NCI-H2171 treated with DMSO at 0.1 percent for 48 hours (cell line): ENCODE measurements around the gene FMR1.

ENCODE experiments used
- DNase-seq: peaks from one replicate; lab custom pipeline; 2025; lab: John Stamatoyannopoulos, UW

Gene FMR1

DNA sequence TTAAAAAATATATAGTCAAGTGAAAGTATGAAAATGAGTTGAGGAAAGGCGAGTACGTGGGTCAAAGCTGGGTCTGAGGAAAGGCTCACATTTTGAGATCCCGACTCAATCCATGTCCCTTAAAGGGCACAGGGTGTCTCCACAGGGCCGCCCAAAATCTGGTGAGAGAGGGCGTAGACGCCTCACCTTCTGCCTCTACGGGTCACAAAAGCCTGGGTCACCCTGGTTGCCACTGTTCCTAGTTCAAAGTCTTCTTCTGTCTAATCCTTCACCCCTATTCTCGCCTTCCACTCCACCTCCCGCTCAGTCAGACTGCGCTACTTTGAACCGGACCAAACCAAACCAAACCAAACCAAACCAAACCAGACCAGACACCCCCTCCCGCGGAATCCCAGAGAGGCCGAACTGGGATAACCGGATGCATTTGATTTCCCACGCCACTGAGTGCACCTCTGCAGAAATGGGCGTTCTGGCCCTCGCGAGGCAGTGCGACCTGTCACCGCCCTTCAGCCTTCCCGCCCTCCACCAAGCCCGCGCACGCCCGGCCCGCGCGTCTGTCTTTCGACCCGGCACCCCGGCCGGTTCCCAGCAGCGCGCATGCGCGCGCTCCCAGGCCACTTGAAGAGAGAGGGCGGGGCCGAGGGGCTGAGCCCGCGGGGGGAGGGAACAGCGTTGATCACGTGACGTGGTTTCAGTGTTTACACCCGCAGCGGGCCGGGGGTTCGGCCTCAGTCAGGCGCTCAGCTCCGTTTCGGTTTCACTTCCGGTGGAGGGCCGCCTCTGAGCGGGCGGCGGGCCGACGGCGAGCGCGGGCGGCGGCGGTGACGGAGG lies at the start of gene FMR1:
Gene FMR1, plus strand, starts transcription at position 728 of the 831 bp plus-strand sequence. CDS start 261 bp downstream, outside the sequence.
- DNase-seq = peak; percentile 89

DNA sequence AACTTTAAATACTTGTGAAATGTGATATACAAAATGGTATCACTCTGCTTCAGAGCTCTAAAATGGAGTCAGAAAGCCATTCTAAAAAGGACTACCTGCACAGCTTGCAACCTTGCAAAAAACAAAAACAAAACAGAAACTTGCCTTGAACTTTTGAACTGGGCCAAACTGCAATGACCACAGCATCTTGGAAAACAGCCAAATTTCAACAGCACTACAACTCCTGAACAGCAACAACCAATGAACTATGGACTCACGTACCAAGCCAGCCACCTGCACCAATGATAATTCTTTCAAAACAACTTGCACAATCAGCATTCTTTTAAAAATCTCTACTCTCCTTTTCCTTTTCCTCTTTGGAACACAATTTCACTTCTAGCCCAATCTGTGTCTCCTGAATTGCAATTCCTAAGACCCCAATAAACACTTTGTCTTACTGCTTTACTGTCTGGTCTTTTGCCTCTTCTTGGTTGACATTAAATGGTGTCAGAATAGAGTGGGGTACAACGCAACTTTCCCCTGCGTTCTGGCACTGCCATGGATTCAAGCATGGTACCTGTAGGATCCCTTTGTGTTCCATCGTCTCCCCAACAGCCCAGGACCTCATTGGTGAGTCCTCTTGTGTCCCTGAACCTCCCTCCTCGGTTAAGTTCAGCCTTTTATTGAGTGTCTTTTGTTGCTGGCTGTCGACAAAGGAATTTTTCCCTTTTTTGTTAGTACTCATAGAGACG lies 35.7 kb upstream of the FMR1 start:
- no peak for DNase-seq

DNA sequence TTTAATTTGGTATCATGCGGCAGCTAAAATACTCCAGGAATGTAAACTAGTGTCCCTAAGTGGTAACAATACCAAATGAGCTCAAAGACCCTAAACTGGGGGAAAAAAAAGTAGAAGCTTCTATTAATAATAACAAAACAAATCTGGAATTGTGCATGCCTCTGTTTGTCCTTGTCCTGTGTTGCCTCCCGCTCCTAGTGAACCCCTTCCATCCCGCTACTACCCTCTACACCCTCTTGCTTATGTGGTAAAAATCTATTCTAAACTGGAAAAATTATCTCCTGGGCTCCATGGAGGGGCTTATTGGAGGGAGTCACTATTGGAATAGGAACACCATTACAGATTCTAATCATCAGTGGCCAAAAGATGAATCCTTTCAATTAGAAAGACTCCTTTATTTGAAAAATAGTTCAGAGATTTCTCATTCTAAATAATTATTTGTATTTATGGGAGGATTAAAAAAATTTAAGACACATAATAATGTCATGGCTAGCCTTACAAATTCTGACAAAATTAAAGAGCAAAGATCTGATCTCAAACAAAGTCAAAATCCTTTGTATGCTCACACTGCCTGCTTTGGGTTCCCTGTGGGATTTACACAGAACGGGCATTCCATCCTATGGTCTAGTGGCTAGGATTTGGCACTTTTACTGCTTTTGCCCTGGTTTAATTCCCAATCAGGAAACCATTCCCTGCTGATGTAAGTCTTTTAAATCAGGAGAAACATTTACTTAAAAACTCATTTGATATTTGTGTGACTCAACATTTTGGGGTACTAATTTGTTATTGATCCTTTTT lies 34.7 kb upstream of the FMR1 start:
- no peak for DNase-seq

DNA sequence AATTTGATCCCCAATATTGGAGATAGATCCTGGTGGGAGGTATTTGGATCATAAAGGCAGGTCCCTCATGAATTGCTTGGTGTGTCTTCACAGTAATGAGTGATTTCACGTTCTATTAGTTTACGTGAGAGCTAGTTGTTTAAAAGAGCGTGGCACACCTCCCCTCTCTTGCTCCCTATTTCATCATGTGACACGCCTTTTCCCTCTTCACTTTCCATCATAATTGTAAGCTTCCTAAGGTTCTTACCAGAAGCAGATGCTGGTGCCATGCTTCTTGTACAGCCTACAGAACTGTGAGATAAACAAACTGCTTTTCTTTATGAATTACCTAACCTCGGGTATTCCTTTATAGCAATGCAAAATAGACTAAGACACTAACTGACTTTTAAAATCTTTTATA lies 34.0 kb upstream of the FMR1 start:
- no peak for DNase-seq

DNA sequence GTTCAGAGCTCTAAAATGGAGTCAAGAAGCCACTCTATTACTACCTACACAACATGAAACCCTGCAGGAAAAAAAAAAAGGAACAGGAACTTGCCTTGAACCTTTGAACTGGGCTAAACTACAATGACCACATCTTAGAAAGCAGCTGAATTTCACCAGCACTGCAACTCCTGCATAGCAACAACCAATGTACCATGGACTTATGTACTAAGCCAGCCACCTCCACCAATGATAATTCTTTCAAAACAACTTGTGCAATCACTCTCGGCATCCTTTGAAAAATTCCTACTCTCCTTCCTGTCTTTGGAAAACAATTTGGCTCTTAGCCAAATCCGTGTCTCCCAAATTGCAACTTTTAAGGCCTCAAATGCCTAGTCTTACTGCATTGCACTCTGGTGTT lies 26.8 kb upstream of the FMR1 start:
- DNase-seq = no peak

DNA sequence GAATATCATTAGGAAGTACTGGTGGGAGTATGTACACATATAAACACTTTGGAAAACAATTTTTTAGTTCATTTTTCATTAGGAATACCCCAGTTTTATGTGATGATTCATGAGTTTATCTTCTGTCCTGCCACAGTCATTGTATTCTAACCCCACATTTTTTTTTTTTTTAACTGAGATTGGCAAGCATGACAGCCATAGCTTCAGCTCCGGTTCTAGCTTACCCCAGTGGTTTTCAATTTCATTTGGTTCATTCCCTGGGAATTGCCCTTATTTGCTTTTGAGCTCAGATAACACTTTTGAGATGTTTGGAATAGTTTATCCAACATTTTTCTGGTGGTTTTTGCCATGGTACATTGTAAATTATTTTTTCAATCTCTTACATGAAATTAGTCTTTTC lies 21.0 kb upstream of the FMR1 start:
- DNase-seq = no peak

DNA sequence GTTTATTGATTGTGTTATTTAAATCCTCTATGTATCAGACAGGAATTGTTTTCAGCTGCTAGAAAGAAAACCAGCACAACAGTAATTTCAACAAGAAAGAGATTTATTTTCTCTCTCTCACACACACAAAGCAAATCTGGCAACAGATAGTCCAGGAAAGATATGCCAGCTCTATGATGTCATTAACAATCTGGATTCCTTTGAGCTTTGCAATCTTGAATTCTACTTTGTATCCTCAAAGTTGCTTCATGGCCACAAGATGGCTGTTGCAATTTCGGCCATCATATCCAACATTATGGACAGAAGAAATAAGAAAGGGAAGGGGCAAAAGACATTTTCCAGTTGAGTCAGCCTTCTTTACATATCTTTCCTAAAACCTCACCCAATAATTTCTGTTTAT lies 19.8 kb upstream of the FMR1 start:
- no peak for DNase-seq

DNA sequence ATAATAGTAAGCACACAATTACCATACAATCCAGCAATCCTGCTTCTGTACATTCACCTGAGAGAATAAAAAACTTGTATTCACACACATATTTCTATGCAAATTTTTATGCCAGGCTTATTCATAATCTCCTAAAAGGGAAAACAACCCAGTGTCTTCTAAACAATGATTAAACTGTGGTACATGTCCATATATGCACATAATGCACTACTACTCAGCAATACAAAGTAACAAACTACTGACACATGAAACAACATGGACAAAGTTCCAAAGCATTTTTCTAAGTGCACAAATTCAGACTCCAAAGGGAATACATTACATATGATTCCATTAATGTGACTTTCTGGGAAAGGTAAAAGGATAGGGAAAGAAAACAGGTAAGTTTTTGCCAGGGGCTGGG lies 18.0 kb upstream of the FMR1 start:
- no peak for DNase-seq

DNA sequence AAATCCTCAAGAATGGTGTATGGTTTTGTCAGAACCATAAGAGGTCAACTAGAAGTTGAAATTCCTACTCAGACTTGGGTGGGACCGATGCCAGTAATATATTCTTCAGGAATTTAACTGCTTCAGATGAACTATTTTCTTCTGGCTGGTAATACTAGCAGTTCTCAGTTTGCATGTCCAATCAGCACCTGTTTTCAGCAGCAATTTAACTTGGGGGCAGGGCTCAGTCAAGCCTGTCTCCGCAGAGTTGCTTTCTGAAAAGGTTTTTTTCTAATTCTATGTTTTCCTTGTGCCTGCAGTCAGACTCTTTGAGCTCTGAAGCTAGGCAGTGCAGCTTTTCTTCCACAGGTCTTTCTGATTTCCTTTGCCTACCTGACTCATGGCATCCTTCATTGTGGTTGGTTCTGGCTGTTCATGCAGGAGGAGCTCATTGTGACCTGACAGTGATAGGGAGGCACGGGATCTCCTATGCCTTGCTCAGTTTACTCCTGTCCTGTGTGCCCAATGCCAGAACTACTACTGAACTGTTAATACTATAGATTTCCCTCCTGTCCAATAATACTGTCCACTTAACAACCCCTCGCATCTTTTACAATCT lies 17.3 kb upstream of the FMR1 start:
- DNase-seq = no peak

DNA sequence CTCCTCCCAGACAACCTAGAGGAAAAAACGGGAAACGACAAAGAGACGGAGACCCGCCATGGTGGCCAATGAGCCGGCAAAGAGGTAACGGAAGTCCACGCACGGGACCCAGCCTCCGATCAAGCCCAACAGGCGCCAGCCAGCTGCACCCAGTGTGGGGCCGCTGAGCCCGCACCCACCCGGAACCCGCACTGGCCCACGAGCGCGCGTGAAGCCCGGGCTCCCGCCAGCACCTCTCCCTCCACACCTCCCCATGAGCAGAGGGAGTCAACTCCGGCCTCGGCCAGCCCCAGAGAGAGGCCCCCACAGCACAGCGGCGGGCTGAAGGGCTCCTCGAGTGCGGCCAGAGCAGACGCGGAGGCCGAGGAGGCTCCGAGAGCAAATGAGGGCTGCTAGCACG lies 14.6 kb upstream of the FMR1 start:
- DNase-seq = no peak

DNA sequence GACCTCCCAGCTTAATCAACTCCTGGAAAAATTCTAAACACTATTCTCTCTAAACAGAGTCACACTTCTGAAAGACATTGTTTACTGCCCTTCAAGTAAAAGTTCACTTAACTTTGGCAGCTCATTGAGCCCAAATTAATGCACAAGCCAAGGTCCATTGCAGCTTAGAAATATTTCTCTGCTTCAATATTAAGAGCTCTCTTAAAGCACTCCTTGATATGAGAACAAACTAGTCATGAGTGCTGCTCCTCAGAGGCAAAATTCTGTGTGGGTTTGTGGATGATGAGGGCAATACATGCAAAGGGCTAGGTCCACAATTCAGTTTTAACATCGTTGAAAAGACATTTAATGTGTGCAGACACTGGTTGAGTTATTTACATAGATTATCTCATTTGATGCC lies 12.8 kb upstream of the FMR1 start:
- no peak for DNase-seq

DNA sequence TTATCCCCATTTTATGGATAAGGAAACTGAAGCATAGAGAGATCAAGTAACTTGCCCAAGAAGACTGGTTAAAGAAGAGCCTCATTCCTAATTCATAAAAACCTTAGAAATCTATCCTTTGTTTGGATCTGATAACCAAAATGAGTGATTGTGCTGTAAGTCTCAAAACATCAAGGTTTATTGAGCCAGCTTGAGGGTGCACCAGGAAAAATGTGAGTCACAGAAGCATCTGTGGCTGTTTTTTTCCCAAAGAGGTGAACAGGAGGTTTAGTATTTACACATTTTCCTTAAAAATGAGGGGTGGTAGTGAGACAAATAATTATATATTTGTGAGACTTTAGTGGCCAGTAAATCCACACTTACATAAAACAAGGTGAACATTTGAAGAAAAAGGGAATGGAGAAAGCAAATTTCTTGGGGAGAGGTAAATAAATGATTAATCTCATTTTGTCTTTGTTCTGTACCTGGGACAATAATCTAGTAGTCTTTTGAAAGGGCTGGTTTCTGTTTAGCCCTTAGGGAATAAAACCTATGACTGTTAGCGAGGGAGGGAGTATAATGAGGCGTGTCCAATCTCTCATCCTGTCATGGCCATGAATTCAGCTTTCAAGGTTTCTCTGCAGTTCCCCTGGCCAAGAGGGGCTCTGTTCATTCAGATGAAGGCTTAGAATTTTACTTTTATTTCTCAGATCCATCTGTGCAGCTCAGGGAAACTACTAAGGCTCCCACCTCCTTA lies 12.2 kb upstream of the FMR1 start:
- DNase-seq = no peak

DNA sequence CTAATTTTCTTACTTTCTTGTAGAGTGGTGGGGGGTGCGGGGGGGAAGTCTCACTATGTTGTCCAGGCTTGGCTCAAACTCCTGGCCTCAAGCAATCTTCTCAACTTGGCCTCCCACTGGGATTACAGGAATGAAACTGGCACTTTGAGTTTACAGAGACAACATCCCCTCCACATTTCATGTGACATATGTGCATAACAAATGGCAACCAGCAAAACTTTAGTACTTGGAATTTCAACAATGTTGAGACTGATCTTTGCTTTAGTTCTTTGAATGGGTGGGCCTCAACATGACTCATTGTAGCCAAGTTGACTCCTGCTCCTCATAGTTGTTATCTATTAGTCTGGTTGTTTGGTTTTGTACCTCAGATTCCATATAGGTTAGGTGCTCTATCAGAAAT lies 11.4 kb upstream of the FMR1 start:
- DNase-seq = no peak

DNA sequence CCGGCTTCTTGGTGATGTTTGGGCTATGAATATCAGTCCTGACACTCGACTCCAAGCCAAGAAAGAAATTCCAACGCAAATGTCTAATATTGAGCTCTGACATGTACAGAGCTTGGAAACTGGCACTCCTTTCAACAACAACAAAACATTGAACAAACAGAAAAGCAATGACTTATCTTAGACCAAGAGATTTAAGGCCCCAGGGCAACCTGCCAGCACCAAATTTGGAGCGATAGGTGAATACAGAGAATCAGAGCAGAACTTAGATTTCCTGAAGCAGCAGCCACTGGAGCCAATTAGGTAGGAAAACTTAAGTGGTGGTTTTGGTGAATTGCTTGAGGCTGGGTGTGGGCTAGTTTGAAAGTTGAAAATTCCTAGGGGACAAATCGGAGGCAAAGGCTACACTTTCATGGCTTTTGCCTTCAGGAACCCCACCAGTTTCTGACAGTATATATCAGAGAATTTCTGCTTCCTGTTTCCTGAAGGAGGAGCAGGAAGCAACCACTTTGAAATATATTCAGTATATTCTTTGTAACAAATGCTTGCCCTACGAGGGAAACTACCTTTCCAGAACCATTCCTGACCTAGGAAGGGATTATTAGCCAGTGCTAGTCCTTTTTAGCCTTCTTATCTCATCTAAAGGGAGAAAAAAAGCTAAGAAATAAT lies 10.1 kb upstream of the FMR1 start:
- no peak for DNase-seq

DNA sequence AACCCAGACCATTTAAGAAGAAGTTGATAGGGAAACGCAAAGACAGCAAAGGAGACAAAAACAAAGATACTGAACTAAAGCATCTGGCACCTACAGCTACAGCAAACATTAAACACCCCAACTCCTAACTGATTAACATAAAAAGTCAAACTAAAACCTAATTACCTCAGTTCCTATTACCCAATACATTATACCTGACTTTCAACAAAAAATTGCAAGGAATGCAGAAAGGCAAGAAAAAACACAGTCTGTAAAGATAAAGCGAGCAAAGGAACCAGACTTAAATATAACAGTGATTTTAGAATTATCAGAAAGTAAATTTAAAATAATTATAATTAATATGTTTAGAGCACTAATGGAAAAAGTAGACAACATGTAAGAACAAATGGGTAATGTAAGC lies 9.4 kb upstream of the FMR1 start:
- DNase-seq = no peak

DNA sequence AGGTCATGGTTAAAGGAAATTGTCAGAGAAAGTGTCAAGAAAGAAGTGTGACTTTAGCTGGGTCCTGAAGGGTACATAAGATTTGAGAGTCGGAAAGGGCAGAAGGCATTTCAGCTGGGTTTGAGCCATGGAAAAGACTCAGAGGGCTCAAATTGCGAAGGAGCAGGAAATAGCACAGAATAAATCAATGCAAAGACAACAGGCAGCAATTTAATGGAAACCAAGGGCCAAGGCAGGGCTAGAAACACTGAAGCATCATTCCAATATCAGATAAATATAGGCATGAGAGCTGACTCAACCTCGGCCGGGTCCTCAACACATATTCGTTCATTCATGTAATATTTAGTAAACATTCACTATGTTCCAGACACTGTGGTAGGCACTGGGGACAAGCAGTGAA lies 3.6 kb upstream of the FMR1 start:
- DNase-seq = no peak

DNA sequence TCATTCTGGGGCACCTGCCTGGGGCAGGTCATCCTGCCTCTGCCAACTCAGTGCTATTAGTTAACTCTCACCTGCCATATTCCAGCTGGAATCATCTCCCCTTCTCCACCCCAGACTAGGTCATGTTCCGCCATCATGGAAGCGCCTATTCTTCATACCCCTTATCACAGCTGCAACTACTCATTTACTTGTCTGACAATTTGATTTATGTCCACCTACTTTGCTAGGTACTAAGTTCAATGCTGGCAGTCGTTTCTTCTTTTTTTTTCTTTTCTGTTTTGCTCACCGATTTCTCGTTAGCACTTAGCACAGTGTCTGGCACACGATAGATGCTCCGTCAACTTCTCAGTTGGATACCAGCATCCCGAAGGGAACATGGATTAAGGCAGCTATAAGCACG lies 1.1 kb upstream of the FMR1 start:
- DNase-seq = no peak

DNA sequence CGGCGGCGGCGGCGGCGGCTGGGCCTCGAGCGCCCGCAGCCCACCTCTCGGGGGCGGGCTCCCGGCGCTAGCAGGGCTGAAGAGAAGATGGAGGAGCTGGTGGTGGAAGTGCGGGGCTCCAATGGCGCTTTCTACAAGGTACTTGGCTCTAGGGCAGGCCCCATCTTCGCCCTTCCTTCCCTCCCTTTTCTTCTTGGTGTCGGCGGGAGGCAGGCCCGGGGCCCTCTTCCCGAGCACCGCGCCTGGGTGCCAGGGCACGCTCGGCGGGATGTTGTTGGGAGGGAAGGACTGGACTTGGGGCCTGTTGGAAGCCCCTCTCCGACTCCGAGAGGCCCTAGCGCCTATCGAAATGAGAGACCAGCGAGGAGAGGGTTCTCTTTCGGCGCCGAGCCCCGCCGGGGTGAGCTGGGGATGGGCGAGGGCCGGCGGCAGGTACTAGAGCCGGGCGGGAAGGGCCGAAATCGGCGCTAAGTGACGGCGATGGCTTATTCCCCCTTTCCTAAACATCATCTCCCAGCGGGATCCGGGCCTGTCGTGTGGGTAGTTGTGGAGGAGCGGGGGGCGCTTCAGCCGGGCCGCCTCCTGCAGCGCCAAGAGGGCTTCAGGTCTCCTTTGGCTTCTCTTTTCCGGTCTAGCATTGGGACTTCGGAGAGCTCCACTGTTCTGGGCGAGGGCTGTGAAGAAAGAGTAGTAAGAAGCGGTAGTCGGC lies 528 bp downstream of the FMR1 start:
- peak; percentile 48 for DNase-seq

DNA sequence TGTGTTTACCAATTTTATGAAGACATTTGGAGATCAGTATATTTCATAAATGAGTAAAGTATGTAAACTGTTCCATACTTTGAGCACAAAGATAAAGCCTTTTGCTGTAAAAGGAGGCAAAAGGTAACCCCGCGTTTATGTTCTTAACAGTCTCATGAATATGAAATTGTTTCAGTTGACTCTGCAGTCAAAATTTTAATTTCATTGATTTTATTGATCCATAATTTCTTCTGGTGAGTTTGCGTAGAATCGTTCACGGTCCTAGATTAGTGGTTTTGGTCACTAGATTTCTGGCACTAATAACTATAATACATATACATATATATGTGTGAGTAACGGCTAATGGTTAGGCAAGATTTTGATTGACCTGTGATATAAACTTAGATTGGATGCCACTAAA lies 1.9 kb downstream of the FMR1 start:
- no peak for DNase-seq

DNA sequence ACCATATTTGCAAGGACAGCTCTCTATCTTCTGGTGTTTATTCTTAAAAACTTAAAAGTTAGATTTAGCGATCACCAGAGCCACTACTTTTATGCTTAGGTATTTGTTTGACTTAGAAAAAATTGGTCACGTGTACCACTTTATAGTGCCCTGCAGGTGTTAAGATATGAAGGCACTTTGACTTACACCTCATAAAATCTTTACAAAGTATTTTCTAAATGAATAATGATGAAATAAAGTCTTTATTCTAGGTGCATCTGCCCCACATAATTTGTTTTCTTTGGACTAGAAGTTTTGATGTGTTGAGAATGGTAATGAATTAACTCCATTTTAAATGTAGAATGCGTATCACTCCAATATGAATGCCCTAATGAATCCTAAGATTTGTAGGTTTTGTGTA lies 2.9 kb downstream of the FMR1 start:
- no peak for DNase-seq
